Measurements from ENCODE around the gene PHC2.

DNA sequence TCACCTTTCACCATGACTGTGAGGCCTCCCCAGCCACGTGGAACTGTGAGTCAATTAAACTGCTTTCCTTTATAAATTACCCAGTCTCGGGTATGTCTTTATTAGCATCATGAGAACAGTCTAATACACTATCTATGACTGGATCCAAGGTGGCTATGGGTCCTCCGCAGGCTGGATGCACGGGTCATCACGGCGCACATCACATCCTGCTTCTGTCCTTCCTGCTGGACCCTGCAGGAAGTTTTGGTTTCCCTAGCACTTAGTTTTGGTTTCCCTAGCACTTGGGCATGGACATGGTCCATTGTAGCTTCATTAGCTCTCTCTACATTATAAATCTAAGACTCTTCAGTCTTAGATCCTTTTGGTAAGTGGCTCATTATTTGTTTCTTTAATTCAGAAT lies 14.2 kb upstream of the PHC2 start:
- TF ChIP-seq, protein P1, sequence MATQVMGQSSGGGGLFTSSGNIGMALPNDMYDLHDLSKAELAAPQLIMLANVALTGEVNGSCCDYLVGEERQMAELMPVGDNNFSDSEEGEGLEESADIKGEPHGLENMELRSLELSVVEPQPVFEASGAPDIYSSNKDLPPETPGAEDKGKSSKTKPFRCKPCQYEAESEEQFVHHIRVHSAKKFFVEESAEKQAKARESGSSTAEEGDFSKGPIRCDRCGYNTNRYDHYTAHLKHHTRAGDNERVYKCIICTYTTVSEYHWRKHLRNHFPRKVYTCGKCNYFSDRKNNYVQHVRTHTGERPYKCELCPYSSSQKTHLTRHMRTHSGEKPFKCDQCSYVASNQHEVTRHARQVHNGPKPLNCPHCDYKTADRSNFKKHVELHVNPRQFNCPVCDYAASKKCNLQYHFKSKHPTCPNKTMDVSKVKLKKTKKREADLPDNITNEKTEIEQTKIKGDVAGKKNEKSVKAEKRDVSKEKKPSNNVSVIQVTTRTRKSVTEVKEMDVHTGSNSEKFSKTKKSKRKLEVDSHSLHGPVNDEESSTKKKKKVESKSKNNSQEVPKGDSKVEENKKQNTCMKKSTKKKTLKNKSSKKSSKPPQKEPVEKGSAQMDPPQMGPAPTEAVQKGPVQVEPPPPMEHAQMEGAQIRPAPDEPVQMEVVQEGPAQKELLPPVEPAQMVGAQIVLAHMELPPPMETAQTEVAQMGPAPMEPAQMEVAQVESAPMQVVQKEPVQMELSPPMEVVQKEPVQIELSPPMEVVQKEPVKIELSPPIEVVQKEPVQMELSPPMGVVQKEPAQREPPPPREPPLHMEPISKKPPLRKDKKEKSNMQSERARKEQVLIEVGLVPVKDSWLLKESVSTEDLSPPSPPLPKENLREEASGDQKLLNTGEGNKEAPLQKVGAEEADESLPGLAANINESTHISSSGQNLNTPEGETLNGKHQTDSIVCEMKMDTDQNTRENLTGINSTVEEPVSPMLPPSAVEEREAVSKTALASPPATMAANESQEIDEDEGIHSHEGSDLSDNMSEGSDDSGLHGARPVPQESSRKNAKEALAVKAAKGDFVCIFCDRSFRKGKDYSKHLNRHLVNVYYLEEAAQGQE (IDR thresholded peaks at IDR 0.05; ENCODE audit: low read depth): no peak
- TF ChIP-seq TAF1 (IDR thresholded peaks at IDR 0.05; ENCODE audit: low read depth) (no peak), MAX (IDR thresholded peaks at IDR 0.05) (no peak), RAD21 (IDR thresholded peaks at IDR 0.05; ENCODE audit: low read depth) (no peak)
